ENCODE data around the gene LRRC75A.

DNA sequence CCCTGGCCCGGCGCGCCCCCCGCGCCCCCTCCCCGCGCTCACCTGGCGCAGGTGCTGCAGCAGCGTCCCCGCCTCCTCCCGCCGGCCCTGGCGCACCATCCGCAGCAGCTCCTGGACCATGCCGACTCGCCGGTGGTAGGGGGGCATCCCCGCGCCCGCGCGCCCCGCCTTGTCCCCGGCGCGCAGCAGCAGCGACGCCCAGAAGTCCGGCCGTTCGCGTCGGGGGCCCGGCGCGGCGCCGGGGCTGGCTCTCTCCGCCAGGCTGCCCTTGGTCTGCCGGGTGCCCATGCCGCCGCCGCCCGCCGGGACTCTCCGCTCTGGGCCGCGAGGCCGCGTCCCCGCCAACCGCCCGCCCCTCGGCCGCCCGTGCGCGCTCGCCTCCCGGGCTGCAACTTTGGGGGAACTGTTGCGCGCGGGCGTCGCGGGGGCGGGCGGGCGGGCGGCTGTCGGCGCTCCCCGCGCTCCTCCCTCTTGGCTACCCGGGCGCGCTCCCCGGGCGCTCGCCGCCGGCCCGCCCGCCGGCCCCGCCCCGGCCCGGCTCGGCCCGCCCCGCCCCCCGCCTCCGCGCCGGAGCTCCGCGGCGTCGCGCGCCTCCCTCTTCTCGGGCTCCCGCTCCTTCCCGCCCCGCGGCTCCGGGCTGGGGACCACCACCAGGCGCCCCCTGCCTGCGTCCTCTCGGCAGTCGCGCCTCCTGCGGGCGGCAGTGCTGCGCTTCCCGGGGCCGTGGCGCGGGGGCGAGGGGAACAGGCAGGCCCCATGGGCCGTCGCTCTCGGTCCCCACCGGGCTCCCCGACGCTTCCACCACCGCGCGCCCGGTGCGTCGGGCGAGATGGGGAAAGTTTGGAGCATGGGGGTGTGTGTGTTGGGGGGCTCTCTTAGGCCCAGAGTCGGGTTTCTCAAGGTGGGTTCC is at the start of gene LRRC75A:
- no peak for TF ChIP-seq POLR2AphosphoS5 (IDR thresholded peaks at IDR 0.05; ENCODE audit: low read depth, low read length)
- TF ChIP-seq FOXP2 (optimal IDR thresholded peaks at IDR 0.05; ENCODE audit: borderline replicate concordance, extremely low read depth, extremely low read length, insufficient read depth) = no peak
- TF ChIP-seq, protein P1, sequence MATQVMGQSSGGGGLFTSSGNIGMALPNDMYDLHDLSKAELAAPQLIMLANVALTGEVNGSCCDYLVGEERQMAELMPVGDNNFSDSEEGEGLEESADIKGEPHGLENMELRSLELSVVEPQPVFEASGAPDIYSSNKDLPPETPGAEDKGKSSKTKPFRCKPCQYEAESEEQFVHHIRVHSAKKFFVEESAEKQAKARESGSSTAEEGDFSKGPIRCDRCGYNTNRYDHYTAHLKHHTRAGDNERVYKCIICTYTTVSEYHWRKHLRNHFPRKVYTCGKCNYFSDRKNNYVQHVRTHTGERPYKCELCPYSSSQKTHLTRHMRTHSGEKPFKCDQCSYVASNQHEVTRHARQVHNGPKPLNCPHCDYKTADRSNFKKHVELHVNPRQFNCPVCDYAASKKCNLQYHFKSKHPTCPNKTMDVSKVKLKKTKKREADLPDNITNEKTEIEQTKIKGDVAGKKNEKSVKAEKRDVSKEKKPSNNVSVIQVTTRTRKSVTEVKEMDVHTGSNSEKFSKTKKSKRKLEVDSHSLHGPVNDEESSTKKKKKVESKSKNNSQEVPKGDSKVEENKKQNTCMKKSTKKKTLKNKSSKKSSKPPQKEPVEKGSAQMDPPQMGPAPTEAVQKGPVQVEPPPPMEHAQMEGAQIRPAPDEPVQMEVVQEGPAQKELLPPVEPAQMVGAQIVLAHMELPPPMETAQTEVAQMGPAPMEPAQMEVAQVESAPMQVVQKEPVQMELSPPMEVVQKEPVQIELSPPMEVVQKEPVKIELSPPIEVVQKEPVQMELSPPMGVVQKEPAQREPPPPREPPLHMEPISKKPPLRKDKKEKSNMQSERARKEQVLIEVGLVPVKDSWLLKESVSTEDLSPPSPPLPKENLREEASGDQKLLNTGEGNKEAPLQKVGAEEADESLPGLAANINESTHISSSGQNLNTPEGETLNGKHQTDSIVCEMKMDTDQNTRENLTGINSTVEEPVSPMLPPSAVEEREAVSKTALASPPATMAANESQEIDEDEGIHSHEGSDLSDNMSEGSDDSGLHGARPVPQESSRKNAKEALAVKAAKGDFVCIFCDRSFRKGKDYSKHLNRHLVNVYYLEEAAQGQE (IDR thresholded peaks at IDR 0.05; ENCODE audit: insufficient read depth in 1 of 2, low read depth in 2 of 2, low read length in 2 of 2) = no peak
- no peak for TF ChIP-seq TAF1 (IDR thresholded peaks at IDR 0.05; ENCODE audit: borderline replicate concordance, insufficient read depth, low read length)
